GM12878 (cell line): Measurements from ENCODE around the gene APLP1.

Source experiments
- CREB1 ChIP-seq: IDR thresholded peaks from 2 replicates; pipeline ENCODE4 v1.6.1; 2012; ENCODE audit warnings: low read depth, mild to moderate bottlenecking, inconsistent platforms
- ETV6 ChIP-seq, 2 experiments: fragments of 450-650 bp in 1 of 2; IDR thresholded peaks in 1 of 2; conservative IDR thresholded peaks in 1 of 2; 2 replicates each; pipeline ENCODE4 v1.6.1; 2014; ENCODE audit warnings: antibody characterized with exemption in 1 of 2, borderline replicate concordance in 1 of 2, low read depth in 1 of 2, mild to moderate bottlenecking in 1 of 2, moderate library complexity in 1 of 2
- POLR2A ChIP-seq: IDR thresholded peaks from 2 replicates; pipeline ENCODE4 v1.6.1; 2011; ENCODE audit warnings: low read depth, mild to moderate bottlenecking, low read length
- TF ChIP-seq, protein P1 (sequence below): IDR thresholded peaks from 2 replicates; pipeline ENCODE4 v1.6.1; 2012; ENCODE audit warnings: low read depth, low read length, improper control_type of control experiment
- TF ChIP-seq, protein P2 (sequence below), 3 experiments: IDR thresholded peaks in 2 of 3; conservative IDR thresholded peaks in 1 of 3; 2 replicates each; pipeline ENCODE4 v1.5.1; 2011; ENCODE audit warnings: low read depth in 3 of 3, low read length in 3 of 3, mild to moderate bottlenecking in 3 of 3, control low read depth in 2 of 3, moderate library complexity in 2 of 3, inconsistent platforms in 1 of 3, mixed read lengths in 1 of 3; ENCODE audit not compliant: control insufficient read depth in 2 of 3, insufficient read depth in 1 of 3; ENCODE audit errors: extremely low read depth in 1 of 3
- TF ChIP-seq, protein P3 (sequence below): IDR thresholded peaks from 2 replicates; pipeline ENCODE4 v1.6.1; 2012; ENCODE audit warnings: low read depth, low read length, improper control_type of control experiment

DNA sequence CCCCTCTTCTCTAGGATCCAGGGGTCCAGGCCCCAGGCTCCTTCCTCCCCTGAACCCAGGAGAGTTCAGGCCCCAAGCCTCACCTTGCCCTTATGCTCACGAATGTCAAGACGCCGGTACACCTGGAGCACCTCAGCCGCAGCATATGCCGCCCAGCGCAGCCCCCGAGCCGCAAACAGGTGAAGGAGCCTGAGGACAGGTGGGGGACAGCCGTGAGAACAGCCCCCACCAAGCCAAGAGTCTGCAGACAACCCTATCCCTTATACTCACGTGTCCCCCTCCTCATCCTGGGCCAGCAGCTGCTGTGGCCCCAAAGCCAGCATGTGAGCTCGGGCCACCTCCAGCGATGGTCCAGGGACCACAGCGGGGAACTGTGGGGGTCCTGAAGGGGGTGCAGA lies 28.3 kb downstream of the APLP1 start:
- TF ChIP-seq, protein P1, sequence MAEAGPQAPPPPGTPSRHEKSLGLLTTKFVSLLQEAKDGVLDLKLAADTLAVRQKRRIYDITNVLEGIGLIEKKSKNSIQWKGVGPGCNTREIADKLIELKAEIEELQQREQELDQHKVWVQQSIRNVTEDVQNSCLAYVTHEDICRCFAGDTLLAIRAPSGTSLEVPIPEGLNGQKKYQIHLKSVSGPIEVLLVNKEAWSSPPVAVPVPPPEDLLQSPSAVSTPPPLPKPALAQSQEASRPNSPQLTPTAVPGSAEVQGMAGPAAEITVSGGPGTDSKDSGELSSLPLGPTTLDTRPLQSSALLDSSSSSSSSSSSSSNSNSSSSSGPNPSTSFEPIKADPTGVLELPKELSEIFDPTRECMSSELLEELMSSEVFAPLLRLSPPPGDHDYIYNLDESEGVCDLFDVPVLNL, result no peak
- TF ChIP-seq POLR2A (no peak; the same call in 1 of the 2 replicates), ETV6 (conservative IDR thresholded peaks at IDR 0.05 in 1 of 2, IDR thresholded peaks at IDR 0.05 in 1 of 2; ENCODE audit: borderline replicate concordance in 1 of 2, low read depth in 1 of 2) (no peak), CREB1 (no peak)
- TF ChIP-seq, protein P2, sequence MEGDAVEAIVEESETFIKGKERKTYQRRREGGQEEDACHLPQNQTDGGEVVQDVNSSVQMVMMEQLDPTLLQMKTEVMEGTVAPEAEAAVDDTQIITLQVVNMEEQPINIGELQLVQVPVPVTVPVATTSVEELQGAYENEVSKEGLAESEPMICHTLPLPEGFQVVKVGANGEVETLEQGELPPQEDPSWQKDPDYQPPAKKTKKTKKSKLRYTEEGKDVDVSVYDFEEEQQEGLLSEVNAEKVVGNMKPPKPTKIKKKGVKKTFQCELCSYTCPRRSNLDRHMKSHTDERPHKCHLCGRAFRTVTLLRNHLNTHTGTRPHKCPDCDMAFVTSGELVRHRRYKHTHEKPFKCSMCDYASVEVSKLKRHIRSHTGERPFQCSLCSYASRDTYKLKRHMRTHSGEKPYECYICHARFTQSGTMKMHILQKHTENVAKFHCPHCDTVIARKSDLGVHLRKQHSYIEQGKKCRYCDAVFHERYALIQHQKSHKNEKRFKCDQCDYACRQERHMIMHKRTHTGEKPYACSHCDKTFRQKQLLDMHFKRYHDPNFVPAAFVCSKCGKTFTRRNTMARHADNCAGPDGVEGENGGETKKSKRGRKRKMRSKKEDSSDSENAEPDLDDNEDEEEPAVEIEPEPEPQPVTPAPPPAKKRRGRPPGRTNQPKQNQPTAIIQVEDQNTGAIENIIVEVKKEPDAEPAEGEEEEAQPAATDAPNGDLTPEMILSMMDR (IDR thresholded peaks at IDR 0.05 in 2 of 3, conservative IDR thresholded peaks at IDR 0.05 in 1 of 3; ENCODE audit: control insufficient read depth in 2 of 3, extremely low read depth in 1 of 3, insufficient read depth in 1 of 3, low read depth in 3 of 3, low read length in 3 of 3), result no peak
- TF ChIP-seq, protein P3, sequence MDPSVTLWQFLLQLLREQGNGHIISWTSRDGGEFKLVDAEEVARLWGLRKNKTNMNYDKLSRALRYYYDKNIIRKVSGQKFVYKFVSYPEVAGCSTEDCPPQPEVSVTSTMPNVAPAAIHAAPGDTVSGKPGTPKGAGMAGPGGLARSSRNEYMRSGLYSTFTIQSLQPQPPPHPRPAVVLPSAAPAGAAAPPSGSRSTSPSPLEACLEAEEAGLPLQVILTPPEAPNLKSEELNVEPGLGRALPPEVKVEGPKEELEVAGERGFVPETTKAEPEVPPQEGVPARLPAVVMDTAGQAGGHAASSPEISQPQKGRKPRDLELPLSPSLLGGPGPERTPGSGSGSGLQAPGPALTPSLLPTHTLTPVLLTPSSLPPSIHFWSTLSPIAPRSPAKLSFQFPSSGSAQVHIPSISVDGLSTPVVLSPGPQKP, result no peak
